WTC11 (cell line): ENCODE results near the gene HMGXB4. TPM values are rescaled to one million over a fixed set of nuclear protein-coding genes. Genes with fewer than 3 reads are reported as not detected.
A peak's percentile ranks its signal among the peaks of the same experiment; 100 is the strongest.

Experiments
- ATAC-seq: fragments of 200-7000 bp; cut with Tn5 transposase; 2 replicates; pipeline ENCODE4 v1.10.0; 2021; ENCODE audit warnings: mild to moderate bottlenecking, moderate library complexity
- CTCF ChIA-PET: fragments of 300-600 bp; sonication (Branson Sonifier 250); formaldehyde crosslinking; loops from one replicate; lab custom pipeline; 2021; ENCODE audit warnings: antibody characterized with exemption; lab: Charles Lee
- POLR2A ChIA-PET: fragments of 350-600 bp; sonication (Branson Sonifier 250); formaldehyde crosslinking; loops from one replicate; lab custom pipeline; 2021; ENCODE audit warnings: antibody characterized with exemption; lab: Charles Lee
- DNase-seq: peaks from one replicate; pipeline ENCODE4 v3.0.0; 2021; ENCODE audit warnings: low spot score
- H3K27ac Mint-ChIP-seq: 2 replicates; pipeline ENCODE4 v1.8.0; 2021; ENCODE audit warnings: mixed read lengths
- H3K27me3 Mint-ChIP-seq: 2 replicates; pipeline ENCODE4 v1.8.0; 2021; ENCODE audit warnings: low read depth, mild to moderate bottlenecking, moderate library complexity, mixed read lengths
- H3K36me3 Mint-ChIP-seq: 2 replicates; pipeline ENCODE4 v1.8.0; 2021; ENCODE audit warnings: mixed read lengths
- H3K4me1 Mint-ChIP-seq: 2 replicates; pipeline ENCODE4 v1.8.0; 2022; ENCODE audit warnings: mixed read lengths
- H3K4me3 Mint-ChIP-seq: 2 replicates; pipeline ENCODE4 v1.8.0; 2021; ENCODE audit warnings: mild to moderate bottlenecking, moderate library complexity, mixed read lengths
- H3K9me3 Mint-ChIP-seq: 2 replicates; pipeline ENCODE4 v1.8.0; 2021; ENCODE audit warnings: mixed read lengths
- AFF4 ChIP-seq: sonication (generic); formaldehyde crosslinking; IDR thresholded peaks from 2 replicates; pipeline ENCODE4 v1.8.1; 2023; ENCODE audit warnings: mild to moderate bottlenecking, missing genetic modification reagents, borderline replicate concordance
- ATF1 ChIP-seq: sonication (generic); formaldehyde crosslinking; IDR thresholded peaks from 2 replicates; pipeline ENCODE4 v1.8.1; 2023; ENCODE audit warnings: mild to moderate bottlenecking, moderate library complexity, missing genetic modification reagents
- FOXP1 ChIP-seq: sonication (generic); formaldehyde crosslinking; IDR thresholded peaks from 2 replicates; pipeline ENCODE4 v1.8.0; 2022; ENCODE audit warnings: missing genetic modification reagents, mild to moderate bottlenecking, moderate library complexity, borderline replicate concordance
- FOXP4 ChIP-seq: sonication (generic); formaldehyde crosslinking; IDR thresholded peaks from 2 replicates; pipeline ENCODE4 v1.8.0; 2022; ENCODE audit warnings: mild to moderate bottlenecking, missing genetic modification reagents
- JAZF1 ChIP-seq: fragments of 250-450 bp; sonication (Bioruptor Pico); IDR thresholded peaks from 2 replicates; pipeline ENCODE4 v1.9.0; 2021; ENCODE audit warnings: moderate library complexity, mild to moderate bottlenecking, inconsistent platforms
- MLX ChIP-seq: sonication (generic); formaldehyde crosslinking; IDR thresholded peaks from 2 replicates; pipeline ENCODE4 v1.8.1; 2023; ENCODE audit warnings: mild to moderate bottlenecking, missing genetic modification reagents, moderate library complexity
- NFATC4 ChIP-seq: fragments of 250-450 bp; sonication (Bioruptor Pico); IDR thresholded peaks from 2 replicates; pipeline ENCODE4 v1.9.0; 2021; ENCODE audit warnings: mild to moderate bottlenecking
- SMAD3 ChIP-seq: sonication (generic); formaldehyde crosslinking; IDR thresholded peaks from 2 replicates; pipeline ENCODE4 v1.8.0; 2022; ENCODE audit warnings: missing genetic modification reagents, mild to moderate bottlenecking, borderline replicate concordance
- STAT6 ChIP-seq: sonication (generic); formaldehyde crosslinking; conservative IDR thresholded peaks from 2 replicates; pipeline ENCODE4 v1.8.1; 2023; ENCODE audit warnings: mild to moderate bottlenecking, low read depth, missing genetic modification reagents, moderate library complexity
- TEAD1 ChIP-seq: sonication (generic); formaldehyde crosslinking; IDR thresholded peaks from 2 replicates; pipeline ENCODE4 v1.8.0; 2022; ENCODE audit warnings: mild to moderate bottlenecking, missing genetic modification reagents
- ZNF416 ChIP-seq: fragments of 250-450 bp; sonication (Bioruptor Pico); IDR thresholded peaks from 2 replicates; pipeline ENCODE4 v1.9.0; 2021; ENCODE audit warnings: mild to moderate bottlenecking, inconsistent platforms
- ZNF423 ChIP-seq: fragments of 250-450 bp; sonication (Bioruptor Pico); IDR thresholded peaks from 2 replicates; pipeline ENCODE4 v2.1.2; 2022; ENCODE audit warnings: mild to moderate bottlenecking, moderate library complexity
- total RNA-seq: library from RNA; stranded (reverse); gene quantifications from 3 replicates; pipeline ENCODE4 v1.2.3, GENCODE V29; 2021
- TF ChIP-seq, protein P1 (sequence below): sonication (generic); formaldehyde crosslinking; IDR thresholded peaks from 2 replicates; pipeline ENCODE4 v1.8.1; 2023; ENCODE audit warnings: mild to moderate bottlenecking, missing genetic modification reagents, moderate library complexity
- TF ChIP-seq, protein P2 (sequence below): sonication (generic); formaldehyde crosslinking; IDR thresholded peaks from 2 replicates; pipeline ENCODE4 v1.8.1; 2022; ENCODE audit warnings: low read depth, mild to moderate bottlenecking, moderate library complexity, missing genetic modification reagents, borderline replicate concordance

HMGXB4 gene
- total RNA-seq, 1 experiment from 2014 or later, result 42.1 TPM

DNA sequence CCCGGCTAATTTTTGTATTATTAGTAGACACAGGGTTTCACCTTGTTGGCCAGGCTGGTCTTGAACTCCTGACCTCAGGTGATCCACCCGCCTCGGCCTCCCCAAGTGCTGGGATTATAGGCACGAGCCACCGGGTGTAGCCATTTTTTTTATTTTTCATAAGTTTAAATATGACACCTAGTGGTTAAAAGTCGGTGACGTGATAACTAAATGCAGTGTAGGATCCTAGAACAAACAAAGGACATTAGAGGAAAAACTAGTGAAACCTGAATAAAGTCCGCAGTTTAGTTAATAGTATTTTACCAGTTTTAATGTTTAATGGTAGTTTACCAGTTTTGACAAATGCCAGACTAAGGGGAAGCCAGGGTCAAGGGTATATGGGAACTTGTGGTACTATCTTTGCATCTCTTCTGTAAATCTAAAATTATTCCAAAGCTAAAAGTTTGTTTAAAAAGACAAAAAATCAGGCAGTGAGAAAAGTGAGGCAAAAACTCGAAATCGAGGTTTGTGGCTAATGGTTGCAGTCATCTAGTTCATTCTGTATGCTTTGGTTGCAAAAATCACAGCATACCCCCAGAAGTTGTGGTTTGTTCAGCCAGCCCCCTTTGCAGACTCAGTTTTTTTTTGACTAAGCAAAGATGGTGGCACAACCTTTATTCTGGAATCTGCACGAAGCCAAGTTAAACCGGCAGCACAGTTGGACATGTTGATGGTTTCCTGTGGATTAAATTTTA lies 72.0 kb downstream of the HMGXB4 start:
- no peaks in the 10 kb centered on the region for H3K27me3 Mint-ChIP-seq
- no peak overlapping the region for H3K27ac Mint-ChIP-seq
- ATAC-seq, result no peak
- no peaks in the 10 kb centered on the region for H3K4me1 Mint-ChIP-seq
- DNase-seq, result no peak
- H3K4me3 Mint-ChIP-seq, result no peak overlapping the region
- H3K9me3 Mint-ChIP-seq, result no peaks in the 10 kb centered on the region
- peaks cover 24% of the 10 kb centered on the region for H3K36me3 Mint-ChIP-seq
- TF ChIP-seq ZNF423 (CRISPR knock-in tag) (no peak), NFATC4 (no peak), FOXP1 (CRISPR knock-in tag) (no peak), FOXP4 (CRISPR knock-in tag) (no peak), SMAD3 (no peak), STAT6 (CRISPR knock-in tag) (no peak), JAZF1 (CRISPR knock-in tag) (no peak), ATF1 (CRISPR knock-in tag) (no peak), AFF4 (CRISPR knock-in tag) (no peak)
- CTCF ChIA-PET, result interaction anchor here (1.4 kb wide), 1 partner anchor 29 kb away, joined by 3 read pairs; the partner anchor contains the start of gene TOM1
- POLR2A ChIA-PET, result no interaction called here

- no peak overlapping the region for H3K27ac Mint-ChIP-seq
- no peaks in the 10 kb centered on the region for H3K4me1 Mint-ChIP-seq
- no peak for DNase-seq
- POLR2A ChIA-PET, result no interaction called here
- no peak overlapping the region for H3K4me3 Mint-ChIP-seq
- peaks cover 16% of the 10 kb centered on the region for H3K36me3 Mint-ChIP-seq
- CTCF ChIA-PET, result interaction anchor here (0.9 to 1.4 kb wide), 4 partner anchors 27 to 253 kb away, joined by 3 read pairs; partner anchors contain the start of gene TOM1
- ATAC-seq, result no peak
- TF ChIP-seq, protein P1, sequence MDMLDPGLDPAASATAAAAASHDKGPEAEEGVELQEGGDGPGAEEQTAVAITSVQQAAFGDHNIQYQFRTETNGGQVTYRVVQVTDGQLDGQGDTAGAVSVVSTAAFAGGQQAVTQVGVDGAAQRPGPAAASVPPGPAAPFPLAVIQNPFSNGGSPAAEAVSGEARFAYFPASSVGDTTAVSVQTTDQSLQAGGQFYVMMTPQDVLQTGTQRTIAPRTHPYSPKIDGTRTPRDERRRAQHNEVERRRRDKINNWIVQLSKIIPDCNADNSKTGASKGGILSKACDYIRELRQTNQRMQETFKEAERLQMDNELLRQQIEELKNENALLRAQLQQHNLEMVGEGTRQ, result peak; percentile 37; the same call in 1 of the 2 replicates
- TF ChIP-seq MLX (CRISPR knock-in tag), result no peak
- no peak for TF ChIP-seq ZNF416 (CRISPR knock-in tag)
- TF ChIP-seq JAZF1 (CRISPR knock-in tag), result no peak
- no peak for TF ChIP-seq TEAD1 (CRISPR knock-in tag)
- TF ChIP-seq, protein P2, sequence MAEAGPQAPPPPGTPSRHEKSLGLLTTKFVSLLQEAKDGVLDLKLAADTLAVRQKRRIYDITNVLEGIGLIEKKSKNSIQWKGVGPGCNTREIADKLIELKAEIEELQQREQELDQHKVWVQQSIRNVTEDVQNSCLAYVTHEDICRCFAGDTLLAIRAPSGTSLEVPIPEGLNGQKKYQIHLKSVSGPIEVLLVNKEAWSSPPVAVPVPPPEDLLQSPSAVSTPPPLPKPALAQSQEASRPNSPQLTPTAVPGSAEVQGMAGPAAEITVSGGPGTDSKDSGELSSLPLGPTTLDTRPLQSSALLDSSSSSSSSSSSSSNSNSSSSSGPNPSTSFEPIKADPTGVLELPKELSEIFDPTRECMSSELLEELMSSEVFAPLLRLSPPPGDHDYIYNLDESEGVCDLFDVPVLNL, result no peak
- TF ChIP-seq, all 79 proteins: peak for 1
- Mint-ChIP-seq H3K9me3 (no peaks in the 10 kb centered on the region), H3K27me3 (no peaks in the 10 kb centered on the region)
Measured at GRCh38 chr22:35330258-35330861, 73.1 kb downstream of the HMGXB4 start.
